ENCODE measurements around the gene NALF2.

The NALF2 gene

DNA sequence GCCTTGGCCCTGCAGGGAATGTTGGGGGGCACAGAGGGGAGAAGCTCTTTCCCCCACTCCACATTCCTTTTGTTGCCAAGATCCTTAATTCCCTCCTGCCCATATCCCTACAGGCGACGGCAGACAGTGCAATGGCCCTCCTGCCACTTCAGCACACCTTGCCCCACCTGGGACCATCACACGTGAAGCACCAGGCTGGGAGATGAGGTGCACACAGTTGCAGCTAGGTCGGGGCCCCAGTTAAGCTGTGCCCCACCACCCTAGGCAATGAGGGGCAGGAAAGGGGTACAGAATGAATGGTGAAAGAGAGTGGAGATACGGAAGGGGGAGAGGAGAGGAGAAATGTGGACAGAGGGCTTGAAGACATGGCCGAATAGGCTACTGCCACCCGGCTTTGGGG is 26.2 kb downstream of the NALF2 start:
- DNase-seq: no peak

- no peak for DNase-seq
Observed at GRCh38 chrX:69531031-69531755, 27.1 kb downstream of the NALF2 start.

- no peak for DNase-seq
Observed at GRCh38 chrX:69535661-69536060, 31.5 kb downstream of the NALF2 start.

- peak; percentile 62 to 75 for DNase-seq
Observed at GRCh38 chrX:69538321-69538876, 34.3 kb downstream of the NALF2 start.

DNA sequence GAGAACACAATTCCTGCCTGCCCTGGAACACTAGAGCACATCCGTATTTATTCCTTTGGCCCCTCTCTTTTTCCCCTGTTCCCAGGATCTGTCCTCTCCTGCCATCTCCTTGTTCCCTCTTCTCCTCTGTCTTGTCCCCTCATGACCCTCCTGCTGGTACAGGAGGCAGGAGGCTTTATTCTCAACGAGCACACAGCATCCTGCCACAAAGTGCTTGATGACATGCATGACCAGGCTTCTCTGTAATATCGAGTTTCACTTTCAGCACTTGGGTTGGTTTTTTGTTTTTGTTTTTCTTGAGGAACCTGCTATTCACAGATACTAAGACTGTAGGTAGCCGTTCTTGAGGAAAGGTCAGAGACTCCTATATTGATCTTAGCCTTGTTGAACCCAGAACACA is 35.3 kb downstream of the NALF2 start:
- DNase-seq: no peak

DNA sequence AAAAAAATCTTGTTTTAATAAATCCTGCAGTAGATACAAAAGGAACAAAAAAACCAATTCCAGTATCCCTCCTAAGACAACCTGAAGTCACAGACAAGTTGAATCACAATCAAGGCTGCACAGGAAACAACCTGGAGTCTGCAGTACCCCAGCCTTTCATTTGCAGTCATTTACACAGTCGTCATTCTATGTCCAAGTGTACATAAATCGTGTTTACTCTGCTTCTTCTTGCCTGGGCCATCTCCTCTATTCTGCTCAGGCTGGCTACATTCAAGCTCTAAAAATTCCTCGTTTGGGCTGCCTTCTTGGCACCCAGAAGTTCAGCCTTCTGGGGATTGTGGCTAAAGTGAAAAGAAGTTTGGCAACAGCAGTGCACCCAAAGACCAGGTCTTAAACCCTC is 37.8 kb downstream of the NALF2 start:
- no peak for DNase-seq

GRCh38 chrX:69543572-69543971 is 39.4 kb downstream of the NALF2 start:
- no peak for DNase-seq

GRCh38 chrX:69546417-69546816 is 42.3 kb downstream of the NALF2 start:
- DNase-seq: no peak

DNA sequence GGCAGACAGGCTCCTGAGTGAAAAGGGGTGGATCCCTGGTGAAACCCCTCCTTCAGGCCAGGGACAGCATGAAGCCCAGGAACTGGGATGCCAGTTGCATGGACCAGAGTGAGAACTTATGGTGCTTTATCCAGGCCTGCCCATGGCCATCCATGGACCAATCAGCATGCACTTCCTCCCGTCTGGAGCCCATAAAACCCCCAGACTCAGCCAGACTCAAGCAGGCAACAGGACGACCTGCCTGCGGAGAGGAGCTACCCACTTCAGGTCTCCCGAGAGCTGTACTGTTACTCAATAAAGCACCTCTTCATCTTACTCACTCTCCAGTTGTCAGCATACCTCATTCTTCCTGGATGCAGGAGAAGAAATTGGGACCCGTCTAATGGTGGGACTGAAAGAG is 42.9 kb downstream of the NALF2 start:
- no peak for DNase-seq

GRCh38 chrX:69551421-69552009 is 47.4 kb downstream of the NALF2 start:
- no peak for DNase-seq

DNA sequence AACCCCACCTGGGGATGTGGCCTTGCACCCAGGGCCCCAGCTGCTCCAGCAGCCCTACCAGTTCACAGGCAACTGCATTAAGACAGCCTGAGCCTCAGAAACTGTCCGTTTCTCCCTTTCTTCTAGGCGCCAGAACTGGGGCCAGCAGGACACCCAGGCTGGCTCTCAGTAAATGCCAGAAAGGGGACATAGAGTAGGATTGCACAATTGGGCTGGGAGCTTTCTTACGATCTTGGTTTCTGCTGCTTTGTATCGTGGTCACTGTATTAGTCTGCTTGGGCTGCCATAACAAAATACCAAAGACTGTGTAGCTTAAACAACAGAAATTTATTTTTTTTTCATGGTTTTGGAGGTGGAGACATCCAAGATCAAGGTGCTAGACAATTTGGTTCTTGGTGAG is 48.4 kb downstream of the NALF2 start:
- no peak for DNase-seq

All from stimulated activated CD4-positive, alpha-beta T cell treated with anti-CD3 and anti-CD28 coated beads, Interleukin-4, amount 100 ng/mL, for 4 hours (primary cell).